Measurements from ENCODE around the gene LIN37. TPM values are rescaled to one million over a fixed set of nuclear protein-coding genes. Genes with fewer than 3 reads are reported as not detected.
"Not testable (repeated sequence)": the region's sequence is repeated elsewhere in the genome, so short reads cannot be mapped to it uniquely, and the experiment has no call there.

LIN37 gene
- total RNA-seq, 1 donor from 2014 or later = 9.0 TPM

DNA sequence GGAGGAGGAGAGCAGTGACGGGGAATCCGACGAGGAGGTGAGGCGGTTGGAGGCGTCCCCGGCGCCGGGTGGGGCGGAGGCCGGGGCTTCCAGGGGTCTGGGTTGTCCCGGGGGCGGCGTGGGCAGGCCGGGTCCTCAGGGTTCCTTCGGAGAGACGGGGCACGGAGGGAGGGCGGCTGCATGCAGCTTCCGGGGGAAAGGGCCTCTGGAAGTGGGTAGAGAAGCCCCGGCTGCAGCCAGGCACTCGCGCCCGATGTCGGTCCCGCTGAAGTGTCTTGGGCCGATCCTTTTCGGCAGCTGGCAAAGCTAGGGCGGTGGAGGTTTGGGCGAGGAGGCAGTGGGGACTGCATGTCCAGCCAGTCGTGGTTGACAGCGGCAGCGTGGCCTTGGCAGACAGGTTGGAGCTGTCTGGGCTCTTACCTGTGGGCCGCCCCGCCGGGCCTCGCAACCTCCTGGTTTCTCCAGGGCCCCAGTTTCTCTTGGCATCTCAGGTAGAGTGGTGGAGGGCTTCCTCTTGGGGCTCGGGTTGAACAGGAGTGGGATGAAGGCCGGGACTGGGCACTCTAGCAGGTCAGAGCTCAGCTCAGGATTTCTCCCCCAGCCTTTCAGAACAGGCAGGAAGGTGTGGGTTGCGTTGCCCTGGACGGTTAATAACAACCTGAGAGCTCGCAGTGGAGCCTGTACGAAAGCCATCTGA lies 29.9 kb upstream of the LIN37 start:
- no peak for FAIRE-seq
- DNase-seq (ENCODE audit: low spot score in 2 of 2) = peak; percentile 59 to 63

DNA sequence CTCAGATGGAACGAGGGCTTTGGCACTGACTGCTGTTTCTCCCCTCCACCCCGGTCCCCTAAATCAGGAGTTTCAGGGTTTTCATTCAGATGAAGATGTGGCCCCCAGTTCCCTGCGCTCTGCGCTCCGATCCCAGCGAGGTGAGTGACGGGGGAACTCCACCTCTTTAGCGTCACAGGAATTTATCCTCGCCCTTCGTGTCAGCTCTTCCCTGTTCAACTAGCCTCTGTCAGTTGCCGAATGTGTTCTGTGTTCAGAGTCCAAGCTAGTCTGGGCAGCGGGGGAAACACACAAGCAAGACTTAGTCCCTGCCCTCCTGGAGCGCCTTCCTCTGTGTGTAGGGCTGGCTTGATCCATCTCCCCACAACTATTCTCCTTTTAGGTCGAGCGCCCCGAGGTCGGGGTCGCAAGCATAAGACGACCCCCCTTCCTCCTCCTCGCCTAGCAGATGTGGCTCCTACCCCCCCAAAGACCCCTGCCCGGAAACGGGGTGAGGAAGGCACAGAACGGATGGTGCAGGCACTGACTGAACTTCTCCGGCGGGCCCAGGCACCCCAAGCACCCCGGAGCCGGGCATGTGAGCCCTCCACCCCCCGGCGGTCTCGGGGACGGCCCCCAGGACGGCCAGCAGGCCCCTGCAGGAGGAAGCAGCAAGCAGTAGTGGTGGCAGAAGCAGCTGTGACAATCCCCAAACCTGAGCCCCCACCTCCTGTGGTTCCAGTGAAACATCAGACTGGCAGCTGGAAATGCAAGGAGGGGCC lies 28.8 kb upstream of the LIN37 start:
- DNase-seq (ENCODE audit: low spot score in 2 of 2) (no peak), FAIRE-seq (no peak)

DNA sequence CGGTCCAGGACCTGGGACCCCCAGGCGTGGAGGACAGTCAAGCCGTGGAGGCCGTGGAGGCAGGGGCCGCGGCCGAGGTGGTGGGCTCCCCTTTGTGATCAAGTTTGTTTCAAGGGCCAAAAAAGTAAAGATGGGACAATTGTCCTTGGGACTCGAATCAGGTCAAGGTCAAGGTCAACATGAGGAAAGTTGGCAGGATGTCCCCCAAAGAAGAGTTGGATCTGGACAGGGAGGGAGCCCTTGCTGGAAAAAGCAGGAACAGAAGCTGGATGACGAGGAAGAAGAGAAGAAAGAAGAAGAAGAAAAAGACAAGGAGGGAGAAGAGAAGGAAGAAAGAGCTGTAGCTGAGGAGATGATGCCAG lies 28.2 kb upstream of the LIN37 start:
- FAIRE-seq (no peak), DNase-seq (ENCODE audit: low spot score in 2 of 2) (no peak)

DNA sequence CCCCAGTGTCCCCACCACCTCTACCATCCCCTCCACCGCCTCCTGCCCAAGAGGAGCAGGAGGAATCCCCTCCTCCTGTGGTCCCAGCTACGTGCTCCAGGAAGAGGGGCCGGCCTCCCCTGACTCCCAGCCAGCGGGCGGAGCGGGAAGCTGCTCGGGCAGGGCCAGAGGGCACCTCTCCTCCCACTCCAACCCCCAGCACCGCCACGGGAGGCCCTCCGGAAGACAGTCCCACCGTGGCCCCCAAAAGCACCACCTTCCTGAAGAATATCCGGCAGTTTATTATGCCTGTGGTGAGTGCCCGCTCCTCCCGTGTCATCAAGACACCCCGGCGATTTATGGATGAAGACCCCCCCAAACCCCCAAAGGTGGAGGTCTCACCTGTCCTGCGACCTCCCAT lies 27.7 kb upstream of the LIN37 start:
- no peak for FAIRE-seq

DNA sequence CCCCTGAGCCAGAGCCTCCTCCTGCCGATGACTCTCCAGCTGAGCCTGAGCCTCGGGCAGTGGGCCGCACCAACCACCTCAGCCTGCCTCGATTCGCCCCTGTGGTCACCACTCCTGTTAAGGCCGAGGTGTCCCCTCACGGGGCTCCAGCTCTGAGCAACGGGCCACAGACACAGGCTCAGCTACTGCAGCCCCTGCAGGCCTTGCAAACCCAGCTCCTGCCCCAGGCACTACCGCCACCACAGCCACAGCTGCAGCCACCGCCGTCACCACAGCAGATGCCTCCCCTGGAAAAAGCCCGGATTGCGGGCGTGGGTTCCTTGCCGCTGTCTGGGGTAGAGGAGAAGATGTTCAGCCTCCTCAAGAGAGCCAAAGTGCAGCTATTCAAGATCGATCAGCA lies 27.0 kb upstream of the LIN37 start:
- DNase-seq (ENCODE audit: low spot score in 2 of 2) (no peak), FAIRE-seq (no peak)

More for the DNA sequence above, 27.7 kb upstream of the LIN37 start:
- no peak for DNase-seq (ENCODE audit: low spot score in 2 of 2)

DNA sequence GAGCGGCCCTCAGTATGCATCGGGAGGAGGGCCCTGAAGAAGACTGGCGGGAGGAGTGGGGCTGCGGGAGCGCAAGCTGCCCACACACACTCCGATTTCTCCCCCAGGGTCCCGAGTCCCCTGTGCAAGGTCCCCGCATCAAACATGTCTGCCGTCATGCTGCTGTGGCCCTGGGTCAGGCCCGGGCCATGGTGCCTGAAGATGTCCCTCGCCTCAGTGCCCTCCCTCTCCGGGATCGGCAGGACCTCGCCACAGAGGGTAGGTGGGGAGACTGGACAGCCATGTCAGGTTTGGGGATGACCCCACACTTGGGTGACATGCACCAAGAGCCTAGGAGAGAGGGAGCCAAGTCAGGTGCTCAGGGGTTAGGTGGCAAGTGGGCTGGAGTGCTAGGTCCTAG lies 25.9 kb upstream of the LIN37 start:
- DNase-seq (ENCODE audit: low spot score in 2 of 2) (no peak), FAIRE-seq (no peak)

DNA sequence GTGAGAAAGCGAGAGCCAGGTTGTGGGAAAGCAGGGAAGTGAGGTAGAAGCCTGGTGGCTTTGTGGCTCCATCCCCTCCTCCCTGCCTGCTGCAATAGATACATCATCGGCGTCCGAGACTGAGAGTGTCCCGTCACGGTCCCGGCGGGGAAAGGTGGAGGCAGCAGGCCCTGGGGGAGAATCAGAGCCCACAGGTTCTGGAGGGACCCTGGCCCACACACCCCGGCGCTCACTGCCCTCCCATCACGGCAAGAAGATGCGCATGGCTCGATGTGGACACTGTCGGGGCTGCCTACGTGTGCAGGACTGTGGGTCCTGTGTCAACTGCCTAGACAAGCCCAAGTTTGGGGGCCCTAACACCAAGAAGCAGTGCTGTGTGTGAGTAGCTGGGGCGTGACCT lies 25.5 kb upstream of the LIN37 start:
- FAIRE-seq (no peak), DNase-seq (ENCODE audit: low spot score in 2 of 2) (no peak)

DNA sequence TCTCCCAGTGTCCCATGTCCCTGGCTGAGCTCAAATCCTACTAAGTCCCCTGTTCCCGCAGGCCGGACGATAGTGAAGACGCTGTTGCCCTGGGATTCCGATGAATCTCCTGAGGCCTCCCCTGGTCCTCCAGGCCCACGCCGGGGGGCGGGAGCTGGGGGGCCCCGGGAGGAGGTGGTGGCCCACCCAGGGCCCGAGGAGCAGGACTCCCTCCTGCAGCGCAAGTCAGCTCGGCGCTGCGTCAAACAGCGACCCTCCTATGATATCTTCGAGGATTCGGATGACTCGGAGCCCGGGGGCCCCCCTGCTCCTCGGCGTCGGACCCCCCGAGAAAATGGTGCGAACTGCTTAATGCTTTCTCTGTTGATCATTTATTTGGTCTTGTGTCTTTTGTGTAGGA lies 24.7 kb upstream of the LIN37 start:
- FAIRE-seq (no peak), DNase-seq (ENCODE audit: low spot score in 2 of 2) (no peak)

DNA sequence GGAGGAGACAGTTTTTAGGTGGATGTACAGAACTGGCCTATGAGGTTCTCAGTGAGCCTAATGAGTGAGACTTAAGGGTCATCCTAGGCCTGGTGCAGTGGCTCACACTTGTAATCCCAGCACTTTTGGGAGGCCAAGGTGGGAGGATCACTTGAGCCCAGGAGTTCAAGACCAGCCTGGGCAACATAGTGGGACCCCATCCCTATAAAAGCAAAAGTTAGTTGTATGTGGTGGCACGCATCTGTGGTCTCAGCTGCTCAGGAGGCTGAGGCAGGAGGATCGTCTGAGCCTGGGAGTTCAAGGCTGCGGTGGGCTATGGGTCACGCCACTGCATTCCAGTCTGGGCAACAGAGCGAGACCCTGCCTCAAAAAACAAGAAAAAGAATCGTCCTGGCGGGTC lies 24.2 kb upstream of the LIN37 start:
- not testable (repeated sequence) for DNase-seq (ENCODE audit: low spot score in 2 of 2); FAIRE-seq

DNA sequence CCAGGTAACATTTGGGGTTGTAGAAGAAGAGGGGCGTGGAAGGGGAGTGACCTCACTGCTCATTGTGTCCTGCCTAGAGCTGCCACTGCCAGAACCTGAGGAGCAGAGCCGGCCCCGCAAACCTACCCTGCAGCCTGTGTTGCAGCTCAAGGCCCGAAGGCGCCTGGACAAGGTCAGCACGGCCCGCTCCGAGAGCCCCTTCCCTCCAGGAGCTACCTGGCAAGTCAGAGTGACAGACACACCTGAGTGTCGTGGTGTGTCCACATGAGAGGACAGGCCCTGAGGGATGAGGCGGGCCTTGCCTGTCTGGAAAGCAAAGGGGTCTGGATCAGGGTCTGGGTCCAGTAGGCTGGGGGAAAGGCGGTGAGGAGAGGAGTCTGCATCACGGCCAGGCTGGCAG lies 23.8 kb upstream of the LIN37 start:
- DNase-seq (ENCODE audit: low spot score in 2 of 2) (no peak), FAIRE-seq (no peak)

DNA sequence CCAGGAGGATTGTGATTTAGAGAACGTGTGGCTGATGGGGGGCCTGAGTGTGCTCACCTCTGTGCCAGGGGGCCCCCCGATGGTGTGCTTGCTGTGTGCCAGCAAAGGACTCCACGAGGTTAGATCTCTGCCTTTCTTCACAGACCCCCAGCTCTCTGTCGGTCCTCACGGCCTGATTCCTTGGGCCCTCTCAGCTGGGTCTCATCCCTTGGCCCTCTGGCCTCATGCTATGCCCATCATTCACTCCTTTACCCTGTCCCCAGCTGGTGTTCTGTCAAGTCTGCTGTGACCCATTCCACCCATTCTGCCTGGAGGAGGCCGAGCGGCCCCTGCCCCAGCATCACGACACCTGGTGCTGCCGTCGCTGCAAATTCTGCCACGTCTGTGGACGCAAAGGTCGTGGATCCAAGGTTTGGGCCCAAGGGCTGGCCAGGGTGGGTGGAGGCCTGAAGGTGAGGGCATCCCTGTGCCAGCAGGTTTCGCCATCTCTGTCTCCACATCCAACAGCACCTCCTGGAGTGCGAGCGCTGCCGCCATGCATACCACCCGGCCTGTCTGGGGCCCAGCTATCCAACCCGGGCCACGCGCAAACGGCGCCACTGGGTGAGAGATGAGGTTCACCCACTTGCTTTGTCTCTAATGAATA lies 23.0 kb upstream of the LIN37 start:
- DNase-seq (ENCODE audit: low spot score in 2 of 2) (no peak), FAIRE-seq (no peak)

DNA sequence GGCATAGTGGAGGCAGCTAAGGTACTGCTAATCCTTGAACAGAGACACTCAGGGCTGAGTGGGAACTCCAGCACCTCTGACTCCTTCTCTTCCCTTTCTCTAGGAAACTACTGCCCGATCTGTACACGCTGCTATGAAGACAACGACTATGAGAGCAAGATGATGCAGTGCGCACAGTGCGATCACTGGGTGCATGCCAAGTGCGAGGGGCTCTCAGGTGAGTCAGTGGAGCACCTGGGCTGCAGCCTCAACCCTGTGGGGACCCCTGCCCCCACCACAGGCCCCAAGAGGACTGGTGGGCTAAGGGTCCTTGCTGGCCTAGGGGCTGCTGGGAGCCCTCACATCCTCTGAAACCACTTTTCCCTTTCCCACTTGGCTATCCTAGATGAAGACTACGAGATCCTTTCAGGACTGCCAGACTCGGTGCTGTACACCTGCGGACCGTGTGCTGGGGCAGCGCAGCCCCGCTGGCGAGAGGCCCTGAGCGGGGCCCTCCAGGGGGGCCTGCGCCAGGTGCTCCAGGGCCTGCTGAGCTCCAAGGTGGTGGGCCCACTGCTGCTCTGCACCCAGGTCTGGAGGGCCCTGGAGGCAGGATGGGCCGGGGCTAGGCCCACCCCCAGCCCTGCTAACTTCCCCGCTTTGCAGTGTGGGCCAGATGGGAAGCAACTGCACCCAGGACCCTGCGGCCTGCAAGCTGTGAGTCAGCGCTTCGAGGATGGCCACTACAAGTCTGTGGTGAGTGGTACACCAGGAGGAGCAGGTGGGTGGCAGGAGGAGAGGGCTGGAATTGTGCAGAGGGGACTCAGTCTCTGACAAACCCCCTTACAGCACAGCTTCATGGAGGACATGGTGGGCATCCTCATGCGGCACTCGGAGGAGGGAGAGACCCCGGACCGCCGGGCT lies 21.1 kb upstream of the LIN37 start:
- no peak for FAIRE-seq
- no peak for DNase-seq (ENCODE audit: low spot score in 2 of 2)

DNA sequence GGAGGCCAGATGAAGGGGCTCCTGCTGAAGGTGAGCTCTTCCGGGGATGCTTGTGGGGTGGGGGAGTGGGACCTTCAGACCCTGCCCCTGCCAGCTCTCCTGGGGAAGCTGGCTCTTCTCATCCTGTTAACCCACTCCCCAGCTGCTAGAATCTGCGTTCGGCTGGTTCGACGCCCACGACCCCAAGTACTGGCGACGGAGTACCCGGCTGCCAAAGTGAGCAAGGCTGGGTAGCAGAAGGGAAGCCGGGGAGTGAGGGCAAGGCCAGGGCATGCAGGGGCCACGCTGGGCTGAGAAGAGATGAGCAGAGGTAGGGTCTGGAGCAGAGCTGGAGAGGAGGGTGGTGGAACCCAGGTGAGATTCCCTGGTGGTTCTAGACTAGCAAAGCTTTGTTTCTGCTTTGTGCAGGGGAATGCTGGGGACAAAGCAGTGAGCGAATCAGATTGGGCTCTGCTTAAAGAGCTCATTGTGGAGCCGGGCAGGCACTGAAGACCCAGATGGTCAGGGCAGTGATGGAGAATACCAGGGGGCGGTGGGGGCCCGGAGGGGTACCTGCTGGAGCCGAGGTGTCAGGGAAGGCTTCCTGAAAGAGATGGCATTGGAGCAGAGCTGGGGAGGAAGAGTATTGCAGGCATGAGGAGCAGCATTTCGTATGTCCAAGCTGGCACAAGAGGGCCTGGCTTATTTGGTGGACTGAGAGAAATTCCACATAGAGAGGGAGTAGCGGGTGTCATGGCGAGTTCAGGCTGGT lies 20.2 kb upstream of the LIN37 start:
- FAIRE-seq (no peak), DNase-seq (ENCODE audit: low spot score in 2 of 2) (no peak)

DNA sequence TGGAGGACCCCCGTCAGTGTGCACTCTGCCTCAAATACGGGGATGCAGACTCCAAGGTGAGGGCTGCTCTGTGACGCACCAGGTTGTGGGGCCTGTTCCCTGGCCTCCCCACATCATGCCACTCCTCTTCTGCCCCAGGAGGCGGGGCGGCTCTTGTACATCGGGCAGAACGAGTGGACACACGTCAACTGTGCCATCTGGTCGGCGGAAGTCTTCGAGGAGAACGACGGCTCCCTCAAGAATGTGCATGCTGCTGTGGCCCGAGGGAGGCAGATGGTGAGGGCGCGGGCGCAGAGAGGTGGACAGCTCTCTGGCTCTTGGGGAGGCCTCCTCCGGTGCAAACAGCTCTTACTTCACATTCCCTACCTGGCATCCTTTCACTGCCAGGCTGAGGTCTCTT lies 19.4 kb upstream of the LIN37 start:
- FAIRE-seq = no peak
- DNase-seq (ENCODE audit: low spot score in 2 of 2) = no peak

DNA sequence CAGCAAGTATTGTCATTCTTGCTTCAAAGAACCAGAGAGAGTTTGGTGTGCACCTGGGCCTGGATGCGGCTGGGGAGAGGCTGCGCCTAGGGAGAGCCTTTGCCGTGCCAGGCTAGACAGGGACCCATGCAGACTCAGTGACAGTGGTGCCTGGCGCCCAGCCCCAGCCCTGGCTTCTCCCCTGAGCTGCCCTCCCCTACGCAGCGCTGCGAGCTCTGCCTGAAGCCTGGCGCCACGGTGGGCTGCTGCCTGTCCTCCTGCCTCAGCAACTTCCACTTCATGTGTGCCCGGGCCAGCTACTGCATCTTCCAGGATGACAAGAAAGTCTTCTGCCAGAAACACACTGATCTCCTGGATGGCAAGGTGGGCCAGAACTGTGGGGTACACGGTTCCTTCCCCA lies 18.6 kb upstream of the LIN37 start:
- DNase-seq (ENCODE audit: low spot score in 2 of 2) (no peak), FAIRE-seq (no peak)

DNA sequence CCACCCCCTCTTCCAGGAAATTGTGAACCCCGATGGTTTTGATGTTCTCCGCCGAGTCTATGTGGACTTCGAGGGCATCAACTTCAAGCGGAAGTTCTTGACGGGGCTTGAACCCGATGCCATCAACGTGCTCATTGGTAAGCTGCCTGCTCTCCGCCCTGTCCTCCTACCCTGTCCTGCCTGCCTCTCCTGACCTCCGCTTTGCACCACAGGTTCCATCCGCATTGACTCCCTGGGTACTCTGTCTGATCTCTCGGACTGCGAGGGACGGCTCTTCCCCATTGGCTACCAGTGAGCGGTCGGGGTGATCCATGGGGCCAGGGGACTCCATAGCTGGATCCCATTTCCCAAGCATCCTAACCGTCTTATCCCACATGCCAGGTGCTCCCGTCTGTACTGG lies 18.1 kb upstream of the LIN37 start:
- no peak for DNase-seq (ENCODE audit: low spot score in 2 of 2)
- FAIRE-seq = no peak

DNA sequence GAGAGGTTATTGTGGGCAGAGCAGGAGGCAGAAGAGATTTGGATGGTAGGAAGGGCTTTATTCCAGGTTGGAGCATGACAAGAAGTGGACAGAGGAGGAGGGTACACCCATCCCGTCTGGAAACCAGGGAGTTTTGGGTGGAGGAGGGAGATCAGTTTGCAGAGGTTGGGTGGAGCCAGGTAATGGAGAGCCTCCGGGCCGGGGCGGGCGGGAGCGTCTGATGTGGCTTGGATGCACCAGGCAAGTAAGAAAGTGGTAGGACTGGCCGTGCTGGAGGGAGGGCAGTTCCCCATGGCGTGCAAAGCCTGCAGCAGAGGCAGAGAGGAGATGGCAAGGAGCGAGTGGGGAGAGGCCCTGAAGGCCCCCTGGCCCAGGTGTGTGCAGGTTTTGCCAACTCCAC lies 17.0 kb upstream of the LIN37 start:
- no peak for FAIRE-seq
- DNase-seq (ENCODE audit: low spot score in 2 of 2) = no peak

DNA sequence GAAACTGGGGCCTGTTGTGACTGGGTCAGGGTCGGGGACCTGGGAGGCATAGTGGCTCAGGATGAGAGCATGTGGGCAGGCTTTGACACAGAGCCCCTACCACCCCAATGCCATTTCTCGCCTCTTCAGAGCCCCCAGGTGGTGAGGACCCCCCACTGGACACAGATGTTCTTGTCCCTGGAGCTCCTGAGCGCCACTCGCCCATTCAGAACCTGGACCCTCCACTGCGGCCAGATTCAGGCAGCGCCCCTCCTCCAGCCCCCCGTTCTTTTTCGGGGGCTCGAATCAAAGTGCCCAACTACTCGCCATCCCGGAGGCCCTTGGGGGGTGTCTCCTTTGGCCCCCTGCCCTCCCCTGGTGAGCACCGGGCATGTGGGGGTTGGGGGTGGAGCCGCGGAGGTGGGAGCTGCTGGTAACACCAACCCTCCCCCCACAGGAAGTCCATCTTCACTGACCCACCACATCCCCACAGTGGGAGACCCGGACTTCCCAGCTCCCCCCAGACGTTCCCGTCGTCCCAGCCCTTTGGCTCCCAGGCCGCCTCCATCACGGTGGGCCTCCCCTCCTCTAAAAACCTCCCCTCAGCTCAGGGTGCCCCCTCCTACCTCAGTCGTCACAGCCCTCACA lies 16.5 kb upstream of the LIN37 start:
- DNase-seq (ENCODE audit: low spot score in 2 of 2) (no peak), FAIRE-seq (no peak)

DNA sequence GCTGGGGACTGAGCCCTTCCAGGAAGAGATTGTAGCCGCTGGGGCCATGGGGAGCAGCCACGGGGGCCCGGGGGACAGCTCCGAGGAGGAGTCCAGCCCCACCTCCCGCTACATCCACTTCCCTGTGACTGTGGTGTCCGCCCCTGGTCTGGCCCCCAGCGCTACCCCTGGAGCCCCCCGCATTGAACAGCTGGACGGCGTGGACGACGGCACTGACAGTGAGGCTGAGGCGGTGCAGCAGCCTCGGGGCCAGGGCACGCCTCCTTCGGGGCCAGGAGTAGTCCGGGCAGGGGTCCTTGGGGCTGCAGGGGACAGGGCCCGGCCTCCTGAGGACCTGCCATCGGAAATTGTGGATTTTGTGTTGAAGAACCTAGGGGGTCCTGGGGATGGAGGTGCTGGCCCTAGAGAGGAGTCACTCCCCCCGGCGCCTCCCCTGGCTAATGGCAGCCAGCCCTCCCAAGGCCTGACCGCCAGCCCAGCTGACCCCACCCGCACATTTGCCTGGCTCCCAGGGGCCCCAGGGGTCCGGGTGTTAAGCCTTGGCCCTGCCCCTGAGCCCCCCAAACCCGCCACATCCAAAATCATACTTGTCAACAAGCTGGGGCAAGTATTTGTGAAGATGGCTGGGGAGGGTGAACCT lies 15.7 kb upstream of the LIN37 start:
- DNase-seq (ENCODE audit: low spot score in 2 of 2) = no peak
- FAIRE-seq = no peak

Data from frontal cortex (tissue), 4 donors.